HG03571 (cell line): Measurements from ENCODE around the gene METTL27.
"Not testable (repeated sequence)": the region's sequence is repeated elsewhere in the genome, so short reads cannot be mapped to it uniquely, and the experiment has no call there.

Source experiments
- ATAC-seq: cut with Tn5 transposase; IDR thresholded peaks from one replicate; pipeline ENCODE4 v1.9.1; 2021; ENCODE audit not compliant: unreplicated experiment

METTL27 gene

GRCh38 chr7:73839290-73839689 is 3.0 kb downstream of the METTL27 start:
- ATAC-seq, result no peak

GRCh38 chr7:73838642-73839041 is 3.7 kb downstream of the METTL27 start:
- ATAC-seq, result no peak

GRCh38 chr7:73837167-73837566 is 5.1 kb downstream of the METTL27 start:
- not testable (repeated sequence) for ATAC-seq

- no peak for ATAC-seq
These were observed 7.6 kb downstream of the METTL27 start for GRCh38 chr7:73834626-73835191.

GRCh38 chr7:73833251-73833919 is 8.9 kb downstream of the METTL27 start:
- no peak for ATAC-seq

- ATAC-seq, result no peak
These were observed 9.5 kb downstream of the METTL27 start for GRCh38 chr7:73832806-73833205.

- no peak for ATAC-seq
These were observed 10.3 kb downstream of the METTL27 start for GRCh38 chr7:73831834-73832651.

GRCh38 chr7:73831584-73831833 is 10.8 kb downstream of the METTL27 start:
- no peak for ATAC-seq

- no peak for ATAC-seq
These were observed 11.4 kb downstream of the METTL27 start, which contains the start of gene CLDN4 for GRCh38 chr7:73830681-73831583. Gene CLDN4 (plus strand): TSS chr7:73830996. CDS start chr7:73831202, 206 bp downstream.

- ATAC-seq, result no peak
These were observed 12.2 kb downstream of the METTL27 start for GRCh38 chr7:73829921-73830680.

GRCh38 chr7:73829505-73829904 is 12.8 kb downstream of the METTL27 start:
- no peak for ATAC-seq

GRCh38 chr7:73828972-73829371 is 13.3 kb downstream of the METTL27 start:
- ATAC-seq, result no peak

- no peak for ATAC-seq
These were observed 14.1 kb downstream of the METTL27 start for GRCh38 chr7:73828107-73828803.

- no peak for ATAC-seq
These were observed 14.7 kb downstream of the METTL27 start for GRCh38 chr7:73827567-73828106.

- no peak for ATAC-seq
These were observed 17.3 kb downstream of the METTL27 start for GRCh38 chr7:73824986-73825385.

GRCh38 chr7:73823873-73824592 is 18.3 kb downstream of the METTL27 start:
- no peak for ATAC-seq

- no peak for ATAC-seq
These were observed 19.1 kb downstream of the METTL27 start for GRCh38 chr7:73823257-73823656.

- no peak for ATAC-seq
These were observed 19.8 kb downstream of the METTL27 start for GRCh38 chr7:73822319-73823173.
